HG02571 (cell line): Measurements from ENCODE around the gene OSBP2.

Experiments used
- ATAC-seq: cut with Tn5 transposase; IDR thresholded peaks from one replicate; pipeline ENCODE4 v1.9.1; 2021; ENCODE audit warnings: mild to moderate bottlenecking, moderate library complexity; ENCODE audit not compliant: unreplicated experiment

The OSBP2 gene

DNA sequence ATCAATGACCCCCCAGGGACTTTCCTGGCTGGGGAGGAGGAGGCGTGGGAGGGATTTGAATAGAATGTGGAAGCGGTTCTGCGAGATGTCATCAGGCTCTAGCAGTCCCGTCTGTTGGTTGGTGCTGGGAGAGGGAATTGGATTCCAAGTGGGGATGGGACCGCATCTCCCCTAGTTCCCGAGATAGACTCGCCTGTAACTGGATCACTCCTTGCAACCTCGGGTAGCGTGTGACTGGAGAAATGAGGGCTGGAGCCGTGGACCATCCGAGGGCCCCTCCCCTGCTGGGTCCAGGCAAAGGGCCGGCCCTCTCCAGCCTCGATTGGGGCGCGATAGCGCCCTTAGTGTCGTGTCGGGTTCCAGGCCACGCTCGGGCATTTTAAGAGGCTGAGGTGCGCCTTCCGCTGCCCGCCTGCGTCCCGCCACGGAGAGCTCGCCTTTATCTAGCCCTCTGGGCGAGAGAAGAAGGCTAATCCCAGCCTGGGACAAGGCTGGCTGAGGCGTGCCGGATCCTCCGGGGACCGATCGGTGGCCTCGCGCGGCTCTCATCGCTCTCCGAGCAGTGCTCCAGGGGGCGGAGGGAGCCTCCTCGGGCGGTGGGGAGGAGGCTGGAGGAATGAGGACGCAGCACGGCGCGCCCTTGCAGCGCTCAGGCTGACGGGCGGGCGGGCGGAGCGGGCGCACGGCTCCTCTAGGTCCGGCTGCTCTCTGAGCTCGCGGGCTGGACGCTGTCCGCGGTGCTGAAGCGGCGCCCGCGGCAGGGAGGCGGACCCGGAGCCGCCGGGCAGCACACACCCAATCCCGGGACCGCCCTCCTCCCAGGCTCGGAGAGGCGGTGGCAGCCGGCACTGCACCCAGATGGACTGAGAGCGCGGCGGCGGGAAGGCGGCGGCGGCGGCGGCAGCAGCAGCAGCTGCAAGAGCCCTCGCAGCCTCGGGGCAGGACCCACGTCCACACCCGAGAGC is 107.8 kb downstream of the OSBP2 start:
- ATAC-seq = no peak

DNA sequence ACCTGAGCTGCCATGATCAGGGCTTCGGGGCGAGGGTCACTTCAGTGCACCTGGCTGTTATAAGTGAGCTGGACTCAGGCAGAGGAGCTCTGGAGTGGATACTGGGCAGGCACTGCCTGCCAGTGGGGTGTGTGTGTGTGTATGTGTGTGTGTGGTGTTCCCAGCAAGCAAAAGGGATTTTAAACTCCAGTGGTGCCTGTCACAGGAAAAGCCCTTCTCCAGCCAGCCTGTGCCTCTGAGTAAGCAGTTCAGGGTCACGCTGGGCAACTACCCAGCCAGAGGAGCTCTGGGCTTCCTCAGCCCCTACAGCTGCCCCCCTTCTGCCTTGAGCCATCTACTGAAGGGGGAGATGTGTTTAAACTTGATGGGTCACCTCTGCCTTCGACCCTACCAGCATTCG is 109.0 kb downstream of the OSBP2 start:
- no peak for ATAC-seq

DNA sequence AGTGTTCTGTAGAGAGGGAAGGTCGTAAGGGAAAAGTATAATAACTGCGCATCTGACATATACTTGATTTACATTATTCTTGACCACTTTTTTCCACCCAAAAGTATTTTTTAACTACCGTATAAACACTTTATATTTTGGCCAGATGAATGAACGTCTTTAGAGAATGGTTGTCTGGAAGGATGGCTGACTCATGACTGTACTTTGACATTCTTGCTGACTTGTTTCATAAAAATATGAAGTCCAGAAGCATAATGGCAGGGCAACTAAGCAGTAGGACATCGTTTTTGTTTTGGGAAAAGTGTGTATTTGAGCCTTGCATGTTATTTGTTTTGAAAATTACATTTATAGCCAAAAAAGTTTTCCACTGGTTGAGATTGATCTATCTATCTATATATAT is 110.0 kb downstream of the OSBP2 start:
- ATAC-seq = no peak

DNA sequence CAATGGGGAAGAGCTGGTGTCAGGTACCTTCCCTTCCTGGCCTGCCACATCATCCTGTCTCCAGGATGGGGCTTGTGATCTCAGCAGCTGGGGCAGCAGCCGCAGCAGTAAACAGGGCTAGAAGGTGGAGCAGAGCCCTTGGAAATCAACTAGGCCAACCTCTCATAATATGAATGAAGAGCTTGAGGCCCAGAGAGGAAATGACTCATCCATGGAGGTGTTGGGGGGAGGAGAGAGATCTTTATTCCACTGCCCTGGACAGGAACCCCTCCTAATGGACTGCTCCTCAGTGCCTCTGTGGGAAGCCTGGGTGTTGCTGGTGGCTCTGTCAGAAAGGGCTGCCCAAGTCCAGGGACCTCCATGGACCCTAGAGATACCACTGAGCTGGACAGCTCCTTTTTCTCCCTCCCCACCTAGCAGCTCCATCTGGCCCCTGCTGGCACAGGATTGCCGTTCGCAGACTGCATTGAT is 111.8 kb downstream of the OSBP2 start:
- no peak for ATAC-seq

DNA sequence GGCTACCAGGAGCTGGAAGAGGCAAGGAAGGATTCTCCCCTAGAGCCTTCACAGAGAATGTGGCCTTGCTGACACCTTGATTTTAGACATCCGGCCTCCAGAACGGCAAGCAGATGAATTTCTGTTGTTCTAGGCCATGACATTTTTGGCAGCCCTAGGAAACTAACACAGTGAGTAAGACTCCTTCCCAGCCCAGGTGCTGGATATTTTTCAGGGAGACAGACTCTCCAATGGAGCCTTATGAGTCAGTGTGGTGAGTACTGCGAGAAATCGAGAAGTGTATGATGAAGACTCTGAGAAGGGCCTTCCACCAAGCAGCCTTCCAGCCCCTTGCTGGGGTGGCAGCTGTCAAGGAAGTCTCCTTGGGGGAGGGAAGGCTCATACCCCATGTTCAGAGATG is 114.4 kb downstream of the OSBP2 start:
- no peak for ATAC-seq

DNA sequence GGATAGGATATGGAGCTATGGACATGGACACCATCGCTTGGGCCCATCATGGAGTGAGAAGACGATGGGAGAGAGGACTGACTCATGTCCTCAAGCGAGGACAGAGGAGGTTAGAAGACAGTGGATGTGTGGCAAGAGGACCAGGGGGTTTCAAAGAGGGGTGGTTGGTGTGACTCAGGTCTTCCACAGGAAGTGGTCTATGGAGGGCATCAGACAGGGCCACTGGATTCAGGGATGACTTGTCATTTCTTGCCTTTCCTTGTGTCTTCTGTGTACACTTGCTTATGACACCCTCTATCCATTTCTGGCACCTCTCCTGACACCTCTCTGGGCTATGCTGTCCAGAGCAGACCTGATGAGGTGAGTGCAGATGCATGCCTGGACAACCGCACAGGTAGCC is 115.4 kb downstream of the OSBP2 start:
- ATAC-seq = no peak

DNA sequence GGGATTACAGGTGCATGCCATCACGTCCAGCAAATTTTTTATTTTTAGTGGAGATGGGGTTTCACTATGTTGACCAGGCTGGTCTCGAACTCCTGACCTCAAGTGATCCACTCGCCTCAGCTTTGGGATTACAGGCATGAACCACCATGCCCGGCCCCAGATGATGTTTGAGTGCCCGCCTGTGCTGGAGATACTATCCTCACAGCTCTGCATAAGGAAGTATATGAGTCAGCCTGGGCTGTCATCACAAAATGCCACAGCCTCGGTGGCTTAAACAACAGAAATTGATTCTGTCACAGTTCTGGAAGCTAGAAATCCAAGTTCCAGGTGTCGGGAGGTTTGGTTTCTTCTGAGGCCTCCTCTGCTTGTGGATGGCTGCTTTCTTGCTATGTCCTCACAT is 119.3 kb downstream of the OSBP2 start:
- ATAC-seq = no peak

DNA sequence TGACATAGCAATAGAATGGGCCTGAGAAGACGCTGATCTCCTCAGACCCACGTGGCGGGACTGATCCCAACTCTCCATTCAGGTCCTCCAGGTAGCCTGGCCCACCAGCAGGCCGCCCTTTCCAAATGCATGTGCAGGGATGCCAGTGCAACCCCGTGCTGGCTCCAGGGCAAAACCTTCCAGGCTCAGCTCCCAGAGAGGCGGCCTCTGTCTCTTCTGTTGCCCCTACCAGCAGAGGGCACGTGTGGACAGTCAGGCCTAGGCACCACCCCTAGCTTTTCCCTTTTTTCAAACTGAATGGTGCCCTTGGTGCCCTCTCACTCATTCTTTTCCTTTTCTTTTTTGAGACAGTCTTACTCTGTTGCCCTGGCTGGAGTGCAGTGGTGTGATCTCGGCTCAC is 121.7 kb downstream of the OSBP2 start:
- no peak for ATAC-seq

DNA sequence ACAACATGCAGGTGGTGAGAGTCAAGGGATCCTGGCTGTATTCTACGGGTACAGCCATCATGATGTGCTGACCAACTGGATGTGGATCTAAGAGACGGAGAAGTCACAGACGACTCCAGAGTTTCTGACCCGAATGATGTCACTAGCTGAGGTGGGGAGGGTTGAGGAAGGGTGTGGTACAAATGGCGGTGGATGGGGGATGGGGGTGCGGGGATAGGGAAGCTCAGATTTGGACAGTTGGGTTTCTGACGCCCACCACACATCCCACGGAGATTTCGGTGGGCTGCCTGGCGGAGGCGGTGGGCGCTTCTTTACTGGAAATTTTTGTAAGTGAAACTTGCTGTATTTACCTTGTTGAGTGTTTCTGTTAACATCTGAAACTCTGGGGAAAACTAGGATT is 126.7 kb downstream of the OSBP2 start:
- ATAC-seq = no peak

DNA sequence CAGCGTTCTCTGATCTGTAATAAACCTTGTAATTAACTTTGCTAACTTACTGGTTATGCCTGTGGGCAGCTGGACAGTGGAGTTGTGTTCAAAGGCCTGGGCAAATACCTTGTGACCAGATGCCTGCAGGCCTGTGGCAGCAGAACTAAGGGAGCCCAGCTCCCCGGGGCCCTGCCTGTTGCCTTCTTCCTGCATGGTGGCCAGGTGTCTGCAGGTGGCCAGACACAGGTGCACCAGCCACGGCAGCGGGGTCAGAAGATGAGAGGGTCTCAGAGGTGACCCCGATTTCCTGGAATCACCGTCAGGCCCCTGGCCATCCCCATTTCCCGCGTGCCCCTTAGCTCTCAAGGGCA is 127.2 kb downstream of the OSBP2 start:
- no peak for ATAC-seq

DNA sequence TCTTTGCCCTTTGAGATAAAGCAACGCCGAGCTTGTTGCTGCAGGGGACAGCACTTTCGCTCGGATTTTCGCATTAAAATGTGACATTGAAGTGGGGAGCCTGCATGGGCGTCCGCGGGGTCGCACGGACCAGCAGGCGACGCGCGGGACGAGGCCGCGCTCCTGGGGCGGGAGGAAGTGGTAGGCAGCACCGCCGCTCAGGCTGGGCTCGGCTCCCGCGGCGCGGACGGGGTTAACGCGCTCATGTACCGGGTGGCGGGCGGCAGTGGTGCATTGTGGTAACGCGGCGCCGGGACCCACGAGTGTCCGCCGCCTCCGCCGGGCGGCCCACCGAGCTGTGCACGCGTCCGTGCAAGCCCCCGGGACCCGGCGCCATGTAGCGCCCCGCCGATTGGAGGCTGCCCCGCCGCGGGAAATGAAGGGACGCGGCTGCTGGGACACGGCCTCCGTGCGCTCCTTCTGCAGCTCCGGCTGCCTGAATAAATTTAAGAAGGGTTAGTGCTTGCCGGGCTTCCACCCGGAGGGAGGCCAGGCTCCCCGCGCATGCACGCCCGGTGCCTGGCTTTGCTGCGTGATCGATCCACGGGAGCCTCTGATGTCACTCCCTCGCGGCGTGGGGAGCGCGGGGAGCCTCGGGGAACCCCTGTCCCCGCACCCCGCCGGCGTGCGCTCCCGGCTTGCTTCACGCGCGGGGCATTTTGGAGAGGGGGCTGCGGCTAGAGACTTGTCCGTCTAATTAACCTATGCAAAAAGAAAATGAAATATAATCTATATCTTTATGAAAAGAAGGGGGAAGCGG is 127.7 kb downstream of the OSBP2 start:
- ATAC-seq = no peak

DNA sequence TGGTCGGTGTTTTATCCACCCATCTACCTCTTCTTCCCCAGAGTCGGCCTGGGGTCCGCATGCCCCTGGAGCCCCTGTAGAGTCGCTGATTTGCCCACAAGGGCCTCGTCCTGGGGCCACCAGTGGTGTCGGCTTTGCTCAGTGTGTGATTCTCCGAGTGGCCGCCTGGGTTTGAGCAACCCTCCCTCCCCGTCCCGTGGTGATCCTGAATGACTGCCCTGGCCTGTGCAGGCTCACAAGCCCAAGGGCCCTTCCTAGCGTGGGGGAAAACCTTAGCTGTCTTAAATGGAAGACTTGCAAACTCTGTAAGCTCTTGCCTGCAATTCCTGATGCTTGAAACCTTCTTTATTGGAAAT is 128.3 kb downstream of the OSBP2 start:
- ATAC-seq = no peak

DNA sequence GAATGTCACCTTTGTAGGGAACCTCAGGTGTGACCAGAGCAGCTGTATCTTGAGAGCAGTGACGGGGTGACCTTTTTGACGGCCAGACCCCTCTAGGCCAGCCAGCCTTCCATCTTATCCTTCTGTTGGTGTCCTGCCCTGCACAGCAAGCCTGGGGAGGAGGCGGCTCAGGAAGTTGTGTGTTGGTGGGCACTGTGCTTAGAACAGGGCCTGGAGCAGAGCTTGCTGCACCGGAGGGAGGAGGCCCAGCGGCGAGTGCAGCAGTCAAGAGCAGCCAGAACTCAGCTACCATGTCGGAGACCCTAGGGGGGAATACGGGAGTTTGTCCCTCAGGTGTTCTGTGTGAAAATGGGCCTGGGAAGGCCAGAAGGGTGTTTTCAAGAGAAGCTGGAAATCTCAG is 129.4 kb downstream of the OSBP2 start:
- no peak for ATAC-seq

DNA sequence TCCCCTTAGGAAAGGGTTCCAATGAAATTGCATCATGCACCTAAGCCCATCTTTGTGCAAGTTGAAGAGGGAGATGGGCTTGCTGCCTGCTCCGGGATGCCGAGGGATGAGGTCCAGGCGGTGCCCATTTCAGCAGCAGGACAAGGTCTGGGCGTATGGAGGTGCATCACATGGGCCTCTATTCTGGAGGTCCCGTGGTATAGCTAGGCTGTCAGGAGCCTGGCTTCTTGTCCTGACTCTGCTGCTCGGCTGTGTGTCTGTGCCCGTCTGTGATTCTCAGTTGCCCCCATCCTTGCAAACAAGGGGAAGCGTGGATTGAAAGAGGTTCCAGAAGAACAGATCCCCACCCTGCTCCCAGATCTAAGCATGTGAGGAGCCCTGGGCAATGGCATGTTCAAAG is 130.0 kb downstream of the OSBP2 start:
- no peak for ATAC-seq

DNA sequence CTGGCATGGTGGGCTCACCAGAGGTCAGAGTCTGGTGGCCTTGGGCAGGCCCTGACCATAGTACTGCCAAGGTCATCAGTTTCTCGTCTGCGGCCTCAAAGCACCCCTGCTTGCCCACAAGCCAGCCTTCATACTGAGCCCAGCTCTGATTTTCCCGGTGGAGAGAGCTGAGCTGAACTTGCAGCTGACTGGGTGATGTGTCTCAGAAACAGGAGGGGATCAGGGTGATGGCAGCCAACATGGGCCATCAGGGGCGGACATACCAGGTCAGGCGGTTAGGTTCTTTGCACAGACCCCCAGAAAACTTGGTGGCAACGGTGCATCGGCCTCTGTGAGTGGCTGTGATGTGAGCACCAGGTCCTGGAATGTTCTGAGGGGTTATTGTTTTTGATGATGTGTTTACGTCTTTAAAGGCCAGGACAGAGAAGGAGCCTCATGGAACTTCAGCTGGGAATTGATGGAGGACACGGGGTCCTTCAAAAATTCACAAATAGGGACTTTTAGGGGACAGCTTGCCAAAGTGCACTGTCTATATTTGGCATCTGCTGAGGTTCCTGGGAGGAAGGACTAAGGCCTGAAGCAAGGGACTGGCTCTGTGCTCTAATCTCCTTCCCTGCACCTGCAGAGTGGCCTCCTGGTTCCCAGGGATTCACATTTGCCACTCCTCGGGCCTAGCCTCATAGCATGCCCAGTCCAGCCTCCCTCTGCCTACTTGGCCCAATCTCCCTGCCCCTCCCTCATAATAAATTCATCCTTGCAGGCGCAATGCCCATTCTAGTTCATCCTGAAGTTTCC is 131.2 kb downstream of the OSBP2 start:
- no peak for ATAC-seq

DNA sequence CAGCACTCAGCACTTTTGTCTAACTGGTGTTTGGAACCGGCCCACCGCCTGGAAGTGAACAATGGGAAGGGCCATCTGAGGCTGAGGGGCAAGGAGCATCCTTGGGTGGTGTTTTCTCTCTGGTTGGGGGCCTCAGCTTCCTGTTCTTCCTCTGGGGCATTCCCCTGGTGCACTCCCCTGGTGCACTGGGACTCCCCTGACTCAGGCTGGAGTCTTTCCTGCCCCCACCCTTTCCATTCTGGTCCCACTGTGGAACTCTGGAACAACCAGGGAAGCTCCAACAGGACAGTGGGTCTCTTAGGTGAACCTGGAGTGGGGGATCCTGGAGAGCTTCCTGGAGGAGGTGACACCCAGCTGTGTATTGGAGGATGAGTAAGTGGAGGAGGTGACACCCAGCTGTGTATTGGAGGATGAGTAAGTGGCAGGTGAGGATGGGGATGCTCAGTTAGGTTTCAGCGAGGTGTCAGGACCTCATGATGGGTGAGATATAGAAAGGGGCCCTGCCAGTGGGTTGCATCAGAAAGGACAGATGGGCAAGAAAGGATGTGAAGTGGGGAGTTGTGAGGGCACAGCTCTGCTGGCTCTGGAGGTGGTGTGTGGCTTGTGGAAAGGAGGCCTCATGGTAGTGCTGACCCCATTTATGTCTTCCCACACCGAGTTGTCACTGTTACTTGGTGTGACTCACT is 132.1 kb downstream of the OSBP2 start:
- no peak for ATAC-seq

DNA sequence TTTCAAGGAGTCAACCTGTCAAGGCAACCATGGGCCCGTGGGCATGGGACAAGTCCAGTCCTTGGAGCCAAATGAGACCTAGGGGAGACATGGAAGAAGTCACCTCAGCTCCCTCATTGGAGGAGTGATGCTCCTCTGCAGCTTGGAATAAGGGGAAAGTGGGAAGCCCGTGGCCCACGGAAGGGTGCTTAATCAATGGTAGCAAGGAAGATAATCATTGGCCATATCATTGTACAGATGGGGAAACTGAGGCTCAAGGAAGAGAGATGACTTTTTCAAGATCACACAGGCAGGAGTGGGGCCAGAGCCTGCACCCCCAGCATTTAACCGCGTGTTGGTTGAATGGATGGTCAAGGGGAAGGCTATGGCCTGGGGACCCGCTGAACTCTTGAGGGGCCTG is 133.0 kb downstream of the OSBP2 start:
- ATAC-seq = no peak

DNA sequence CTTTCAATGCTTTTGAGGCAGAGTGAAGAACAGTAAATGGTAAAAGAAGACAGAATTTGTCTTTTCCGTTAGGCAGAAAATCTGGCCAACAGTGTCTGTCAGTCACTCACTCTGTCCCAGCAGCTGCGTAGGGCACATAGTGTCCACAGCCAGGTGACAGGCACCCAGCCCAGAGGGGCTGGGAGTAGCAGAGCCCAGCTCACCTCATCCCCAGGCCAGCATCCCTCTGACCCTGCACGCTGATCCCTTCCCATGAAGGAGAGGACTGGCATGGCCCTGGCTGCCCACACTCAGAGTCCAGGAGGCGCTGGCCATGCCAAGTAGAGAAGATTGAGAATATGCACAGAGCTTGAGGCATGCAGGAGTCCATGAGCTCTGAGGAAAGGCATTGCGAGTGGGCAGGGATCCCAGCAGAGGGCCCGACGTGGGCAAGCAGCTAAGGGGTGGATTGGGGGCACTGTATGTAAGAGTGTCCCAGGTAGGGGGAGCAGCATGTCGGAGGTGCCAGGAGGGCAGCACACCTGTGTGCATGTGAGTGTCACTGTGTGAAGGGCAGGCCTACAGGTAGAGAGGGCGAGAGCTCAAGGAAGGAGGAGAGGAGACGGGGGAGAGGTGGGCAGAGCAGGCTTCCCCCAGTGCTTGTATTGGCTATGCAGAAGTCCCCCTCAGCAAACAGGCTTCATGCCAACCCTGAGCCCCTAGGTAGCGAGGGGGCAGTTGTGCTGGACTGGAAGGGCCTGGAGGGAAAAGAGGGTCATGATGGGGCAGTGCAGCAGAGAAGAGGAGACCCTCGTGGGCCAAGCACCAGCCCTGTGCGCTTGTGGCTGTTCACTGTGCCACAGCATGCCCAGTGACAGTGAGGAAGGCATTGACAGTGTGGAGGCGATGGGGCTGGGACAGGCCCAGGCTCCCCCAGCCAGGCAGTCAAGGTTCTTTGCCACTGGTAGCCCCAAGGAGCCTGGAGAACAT is 133.8 kb downstream of the OSBP2 start:
- no peak for ATAC-seq

DNA sequence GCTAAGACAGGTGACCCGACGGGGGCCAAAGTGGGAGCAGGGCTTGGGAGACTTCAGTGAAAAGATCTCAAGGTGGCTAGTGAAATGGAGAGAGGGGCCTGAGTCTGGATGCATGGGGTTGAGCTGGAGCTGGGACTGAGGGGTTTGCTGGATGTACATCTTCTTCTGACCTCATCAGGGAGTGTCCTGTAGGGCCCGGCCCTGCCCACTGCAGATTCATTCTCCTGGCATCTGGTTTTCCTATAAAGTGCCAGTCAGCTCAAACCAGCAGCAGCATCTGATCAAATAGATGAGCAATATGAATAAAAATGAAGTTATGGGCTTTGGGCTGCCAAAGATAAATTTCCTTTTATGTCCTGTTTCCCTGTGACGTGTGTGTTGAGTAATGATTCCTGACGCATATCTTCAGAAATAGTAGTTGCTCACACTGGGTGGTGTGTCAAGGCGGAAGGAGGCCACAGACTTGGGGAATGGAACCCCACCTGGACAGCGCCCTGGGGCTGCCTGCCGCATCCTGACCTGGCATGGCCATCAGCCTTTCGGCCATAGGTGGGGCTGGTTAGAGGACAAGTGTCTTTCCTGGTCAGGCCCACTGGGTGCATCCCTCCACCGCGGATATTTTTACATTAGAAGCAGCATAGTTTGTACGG is 135.4 kb downstream of the OSBP2 start:
- no peak for ATAC-seq
